ENCODE results near the gene CHRNA1.

DNA sequence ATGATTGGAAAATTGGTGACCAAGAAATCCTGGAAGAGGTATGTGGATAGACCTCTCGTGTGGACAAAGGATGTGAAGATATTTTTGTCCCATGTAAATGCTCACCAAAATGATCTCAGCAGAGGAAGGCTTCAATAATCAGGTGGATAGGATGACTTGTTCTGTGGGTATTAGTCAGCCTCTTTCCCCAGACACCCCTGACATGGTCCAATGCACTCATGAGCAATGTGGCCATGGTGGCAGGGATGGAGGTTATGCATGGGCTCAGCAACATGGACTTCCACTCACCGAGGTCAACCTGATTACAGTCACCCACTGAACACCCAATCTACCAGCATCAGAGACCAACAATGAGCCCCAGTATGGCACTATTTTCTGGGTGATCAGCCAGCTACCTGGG, 20.2 kb downstream of the CHRNA1 start:
- TF ChIP-seq, protein P1, sequence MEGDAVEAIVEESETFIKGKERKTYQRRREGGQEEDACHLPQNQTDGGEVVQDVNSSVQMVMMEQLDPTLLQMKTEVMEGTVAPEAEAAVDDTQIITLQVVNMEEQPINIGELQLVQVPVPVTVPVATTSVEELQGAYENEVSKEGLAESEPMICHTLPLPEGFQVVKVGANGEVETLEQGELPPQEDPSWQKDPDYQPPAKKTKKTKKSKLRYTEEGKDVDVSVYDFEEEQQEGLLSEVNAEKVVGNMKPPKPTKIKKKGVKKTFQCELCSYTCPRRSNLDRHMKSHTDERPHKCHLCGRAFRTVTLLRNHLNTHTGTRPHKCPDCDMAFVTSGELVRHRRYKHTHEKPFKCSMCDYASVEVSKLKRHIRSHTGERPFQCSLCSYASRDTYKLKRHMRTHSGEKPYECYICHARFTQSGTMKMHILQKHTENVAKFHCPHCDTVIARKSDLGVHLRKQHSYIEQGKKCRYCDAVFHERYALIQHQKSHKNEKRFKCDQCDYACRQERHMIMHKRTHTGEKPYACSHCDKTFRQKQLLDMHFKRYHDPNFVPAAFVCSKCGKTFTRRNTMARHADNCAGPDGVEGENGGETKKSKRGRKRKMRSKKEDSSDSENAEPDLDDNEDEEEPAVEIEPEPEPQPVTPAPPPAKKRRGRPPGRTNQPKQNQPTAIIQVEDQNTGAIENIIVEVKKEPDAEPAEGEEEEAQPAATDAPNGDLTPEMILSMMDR (IDR thresholded peaks at IDR 0.05 in 4 of 5, conservative IDR thresholded peaks at IDR 0.05 in 1 of 5): no peak
- no peak for TF ChIP-seq POLR2A (IDR thresholded peaks at IDR 0.05)

Data from gastrocnemius medialis (tissue), 4 donors.